Endothelial cell of umbilical vein (primary cell): ENCODE data around the gene FBXO3.

Experiments
- EZH2 ChIP-seq: IDR thresholded peaks from 2 replicates; pipeline ENCODE4 v1.6.1; 2012; ENCODE audit warnings: borderline replicate concordance, low read depth, mild to moderate bottlenecking, moderate library complexity, low read length, inconsistent platforms; ENCODE audit not compliant: severe bottlenecking
- JUN ChIP-seq: IDR thresholded peaks from 2 replicates; pipeline ENCODE4 v1.6.1; 2011; ENCODE audit warnings: borderline replicate concordance, low read depth; ENCODE audit not compliant: insufficient read length, insufficient read depth
- POLR2AphosphoS5 ChIP-seq: IDR thresholded peaks from 2 replicates; pipeline ENCODE4 v1.6.1; 2012; ENCODE audit warnings: low read depth, mild to moderate bottlenecking, control low read depth, low read length, moderate library complexity; ENCODE audit not compliant: insufficient read depth
- TF ChIP-seq, protein P1 (sequence below), 2 donors: IDR thresholded peaks; 1 replicate in 1 of 2; 2 replicates in 1 of 2; pipeline ENCODE4 v1.5.1; 2011; ENCODE audit warnings: low read length in 2 of 2, mild to moderate bottlenecking in 2 of 2, moderate library complexity in 2 of 2, control low read depth in 1 of 2, inconsistent platforms in 1 of 2, low read depth in 1 of 2; ENCODE audit not compliant: insufficient read depth in 1 of 2; ENCODE audit errors: extremely low read depth in 1 of 2
- TF ChIP-seq, protein P2 (sequence below): IDR thresholded peaks from 2 replicates; pipeline ENCODE4 v1.6.1; 2011; ENCODE audit not compliant: insufficient read depth, insufficient read length

GRCh38 chr11:33700063-33700501 is 74.2 kb downstream of the FBXO3 start:
- TF ChIP-seq, protein P1, sequence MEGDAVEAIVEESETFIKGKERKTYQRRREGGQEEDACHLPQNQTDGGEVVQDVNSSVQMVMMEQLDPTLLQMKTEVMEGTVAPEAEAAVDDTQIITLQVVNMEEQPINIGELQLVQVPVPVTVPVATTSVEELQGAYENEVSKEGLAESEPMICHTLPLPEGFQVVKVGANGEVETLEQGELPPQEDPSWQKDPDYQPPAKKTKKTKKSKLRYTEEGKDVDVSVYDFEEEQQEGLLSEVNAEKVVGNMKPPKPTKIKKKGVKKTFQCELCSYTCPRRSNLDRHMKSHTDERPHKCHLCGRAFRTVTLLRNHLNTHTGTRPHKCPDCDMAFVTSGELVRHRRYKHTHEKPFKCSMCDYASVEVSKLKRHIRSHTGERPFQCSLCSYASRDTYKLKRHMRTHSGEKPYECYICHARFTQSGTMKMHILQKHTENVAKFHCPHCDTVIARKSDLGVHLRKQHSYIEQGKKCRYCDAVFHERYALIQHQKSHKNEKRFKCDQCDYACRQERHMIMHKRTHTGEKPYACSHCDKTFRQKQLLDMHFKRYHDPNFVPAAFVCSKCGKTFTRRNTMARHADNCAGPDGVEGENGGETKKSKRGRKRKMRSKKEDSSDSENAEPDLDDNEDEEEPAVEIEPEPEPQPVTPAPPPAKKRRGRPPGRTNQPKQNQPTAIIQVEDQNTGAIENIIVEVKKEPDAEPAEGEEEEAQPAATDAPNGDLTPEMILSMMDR (IDR thresholded peaks at IDR 0.05; ENCODE audit: extremely low read depth in 1 of 2, insufficient read depth in 1 of 2, low read depth in 1 of 2, low read length in 2 of 2), result no peak
- TF ChIP-seq EZH2 (no peak), JUN (no peak), POLR2AphosphoS5 (no peak)
- TF ChIP-seq, protein P2, sequence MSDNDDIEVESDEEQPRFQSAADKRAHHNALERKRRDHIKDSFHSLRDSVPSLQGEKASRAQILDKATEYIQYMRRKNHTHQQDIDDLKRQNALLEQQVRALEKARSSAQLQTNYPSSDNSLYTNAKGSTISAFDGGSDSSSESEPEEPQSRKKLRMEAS, result no peak
